Stimulated activated naive CD8-positive, alpha-beta T cell treated with anti-CD3 and anti-CD28 coated beads, Interleukin-15, Interleukin-2, amounts not matched to agents 100 ng/mL and 50 ng/mL, for 24 hours (primary cell): ENCODE results near the gene MAGEC3.
"Not testable (repeated sequence)": the region's sequence is repeated elsewhere in the genome, so short reads cannot be mapped to it uniquely, and the experiment has no call there.

Experiments used
- H3K27ac Mint-ChIP-seq: one replicate; pipeline ENCODE4 v1.8.0; 2021; ENCODE audit warnings: mild to moderate bottlenecking, mixed read lengths
- H3K27me3 Mint-ChIP-seq: one replicate; pipeline ENCODE4 v1.8.0; 2021; ENCODE audit warnings: mixed read lengths
- H3K36me3 Mint-ChIP-seq: one replicate; pipeline ENCODE4 v1.8.0; 2021; ENCODE audit warnings: low read depth, mixed read lengths
- H3K4me1 Mint-ChIP-seq: one replicate; pipeline ENCODE4 v1.8.0; 2021; ENCODE audit warnings: low read depth, mixed read lengths
- H3K4me3 Mint-ChIP-seq: one replicate; pipeline ENCODE4 v1.8.0; 2021; ENCODE audit warnings: mild to moderate bottlenecking, mixed read lengths
- H3K9me3 Mint-ChIP-seq: one replicate; pipeline ENCODE4 v1.8.0; 2021; ENCODE audit warnings: mixed read lengths

The MAGEC3 gene, protein sequence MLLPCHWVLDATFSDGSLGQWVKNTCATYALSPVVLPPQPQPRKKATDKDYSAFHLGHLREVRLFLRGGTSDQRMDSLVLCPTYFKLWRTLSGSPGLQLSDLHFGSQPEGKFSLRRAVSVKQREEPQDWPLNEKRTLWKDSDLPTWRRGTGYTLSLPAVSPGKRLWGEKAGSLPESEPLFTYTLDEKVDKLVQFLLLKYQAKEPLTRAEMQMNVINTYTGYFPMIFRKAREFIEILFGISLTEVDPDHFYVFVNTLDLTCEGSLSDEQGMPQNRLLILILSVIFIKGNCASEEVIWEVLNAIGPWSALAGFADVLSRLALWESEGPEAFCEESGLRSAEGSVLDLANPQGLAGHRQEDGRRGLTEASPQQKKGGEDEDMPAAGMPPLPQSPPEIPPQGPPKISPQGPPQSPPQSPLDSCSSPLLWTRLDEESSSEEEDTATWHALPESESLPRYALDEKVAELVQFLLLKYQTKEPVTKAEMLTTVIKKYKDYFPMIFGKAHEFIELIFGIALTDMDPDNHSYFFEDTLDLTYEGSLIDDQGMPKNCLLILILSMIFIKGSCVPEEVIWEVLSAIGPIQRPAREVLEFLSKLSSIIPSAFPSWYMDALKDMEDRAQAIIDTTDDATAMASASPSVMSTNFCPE

DNA sequence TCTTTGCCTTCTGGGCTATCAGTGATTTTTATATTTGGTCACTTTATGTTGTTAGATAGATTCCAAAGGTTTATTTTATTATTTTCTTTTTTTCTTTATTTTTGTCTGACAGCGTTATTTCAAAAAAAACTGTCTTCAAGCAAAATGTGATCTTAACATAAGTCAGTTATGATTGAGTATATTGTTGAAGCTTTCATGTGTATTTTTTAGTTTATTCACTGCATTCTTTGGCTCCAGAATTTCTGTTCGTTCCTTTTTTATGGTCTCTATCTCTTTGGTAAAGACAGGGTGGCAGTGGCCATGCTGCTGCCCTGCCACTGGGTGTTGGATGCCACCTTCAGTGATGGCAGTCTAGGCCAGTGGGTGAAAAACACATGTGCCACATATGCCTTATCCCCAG lies at the start of gene MAGEC3:
Gene MAGEC3 (plus strand): TSS at position 301 of the 400 bp plus-strand sequence. CDS start 0 bp downstream, at position 301.
- Mint-ChIP-seq H3K27me3 (no peaks in the 10 kb centered on the region), H3K4me3 (no peak within 1 kb of the TSS), H3K9me3 (peaks cover 7% of the 10 kb centered on the region), H3K4me1 (no peaks in the 10 kb centered on the region), H3K36me3 (no peaks in the 10 kb centered on the region), H3K27ac (no peak within 1 kb of the TSS)

DNA sequence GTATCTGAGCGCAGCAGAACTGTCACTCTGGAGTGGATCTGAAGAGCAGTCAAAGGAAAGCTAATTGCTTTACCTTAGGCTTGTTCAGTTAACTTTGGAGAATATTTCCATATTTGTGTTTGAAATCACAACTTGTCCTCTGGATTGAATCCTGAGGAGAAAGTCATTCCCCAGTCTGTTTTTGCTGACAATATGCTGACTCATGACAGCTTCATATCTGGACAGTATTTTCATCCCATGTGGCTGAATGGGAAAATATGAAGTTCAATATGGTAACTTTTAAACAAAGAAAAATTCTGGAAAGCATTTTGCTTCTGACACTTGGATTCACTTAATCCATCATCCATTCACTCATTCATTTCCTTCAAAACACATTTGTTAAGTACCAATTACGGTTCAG lies 46.3 kb upstream of the MAGEC3 start:
- no peaks in the 10 kb centered on the region for H3K4me1 Mint-ChIP-seq
- no peak overlapping the region for H3K27ac Mint-ChIP-seq
- no peaks in the 10 kb centered on the region for H3K9me3 Mint-ChIP-seq
- no peaks in the 10 kb centered on the region for H3K27me3 Mint-ChIP-seq
- H3K4me3 Mint-ChIP-seq = no peak overlapping the region
- H3K36me3 Mint-ChIP-seq = no peaks in the 10 kb centered on the region

DNA sequence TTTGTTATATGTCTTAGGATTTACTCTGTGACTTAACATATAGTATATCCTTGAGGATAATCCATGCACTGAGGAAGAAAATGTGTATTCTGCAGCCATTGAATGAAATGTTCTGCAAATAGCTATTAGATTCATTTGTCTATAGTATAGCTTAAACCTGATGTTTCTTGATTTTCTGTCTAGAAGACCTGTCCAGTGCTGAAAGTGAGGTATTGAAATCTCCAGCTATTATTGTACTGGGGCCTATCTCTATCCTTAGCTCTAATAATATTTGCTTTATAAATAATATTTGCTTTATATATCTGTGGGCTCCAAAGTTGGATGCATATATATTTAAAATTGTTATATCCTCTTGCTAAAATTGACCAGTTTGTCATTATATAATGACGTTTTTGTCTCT lies 26.7 kb upstream of the MAGEC3 start:
- Mint-ChIP-seq H3K4me3 (no peak overlapping the region), H3K27ac (no peak overlapping the region)

DNA sequence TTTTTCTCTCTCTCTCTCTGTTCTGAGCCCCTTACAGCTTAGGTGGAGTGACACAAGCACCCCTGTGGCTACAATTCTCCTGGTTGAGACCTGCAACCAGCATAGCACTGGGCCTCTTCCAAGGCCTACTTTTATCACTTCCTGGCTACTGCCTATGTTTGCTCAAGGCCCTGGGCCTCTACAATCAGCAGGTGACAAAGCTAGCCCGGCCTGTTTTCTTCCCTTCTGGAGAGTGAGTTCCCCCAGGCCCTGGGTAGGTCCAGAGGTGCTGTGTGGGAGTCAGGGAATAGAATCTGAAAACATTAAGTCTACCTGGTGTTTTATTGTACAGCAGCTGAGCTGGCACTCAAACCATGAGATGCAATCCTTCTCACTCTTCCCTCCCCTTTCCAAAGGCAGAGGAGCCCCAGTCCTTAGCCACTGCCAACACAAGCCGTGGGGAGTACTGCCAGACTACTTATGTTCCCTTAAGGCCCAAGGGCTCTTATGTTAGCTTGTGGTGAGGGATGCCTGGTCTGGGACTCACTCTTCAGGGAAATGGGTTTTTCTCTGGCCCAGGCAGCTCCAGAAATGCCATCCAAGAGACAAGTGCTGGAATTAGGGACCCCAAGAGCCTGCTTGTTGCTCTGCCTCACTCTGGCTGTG lies 23.8 kb upstream of the MAGEC3 start:
- H3K36me3 Mint-ChIP-seq = no peaks in the 10 kb centered on the region
- no peaks in the 10 kb centered on the region for H3K4me1 Mint-ChIP-seq
- H3K27me3 Mint-ChIP-seq = no peaks in the 10 kb centered on the region
- H3K4me3 Mint-ChIP-seq = no peak overlapping the region
- H3K9me3 Mint-ChIP-seq = no peaks in the 10 kb centered on the region
- H3K27ac Mint-ChIP-seq = no peak overlapping the region

More for the DNA sequence above, 26.7 kb upstream of the MAGEC3 start:
- Mint-ChIP-seq H3K36me3 (no peaks in the 10 kb centered on the region), H3K9me3 (no peaks in the 10 kb centered on the region), H3K4me1 (no peaks in the 10 kb centered on the region), H3K27me3 (no peaks in the 10 kb centered on the region)

DNA sequence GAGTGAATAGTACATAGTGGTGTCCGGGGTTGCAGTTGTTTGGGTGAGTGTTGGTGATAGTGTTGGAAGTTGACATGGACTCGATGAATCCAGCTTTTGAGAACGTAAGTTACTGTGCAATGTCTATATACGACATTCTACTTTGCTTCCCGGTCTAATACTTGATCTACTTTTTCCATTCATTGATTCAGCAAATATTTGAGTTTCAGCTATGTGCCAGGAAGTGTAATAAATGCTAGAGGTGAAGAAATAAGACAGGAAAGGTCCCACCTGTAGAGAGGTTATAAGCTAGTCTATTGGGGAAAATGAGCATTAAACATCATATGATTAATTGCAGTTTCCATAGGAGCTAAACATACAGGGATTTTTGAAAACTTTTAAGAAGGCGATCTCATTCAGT lies 22.2 kb upstream of the MAGEC3 start:
- H3K27me3 Mint-ChIP-seq = no peaks in the 10 kb centered on the region
- no peak overlapping the region for H3K4me3 Mint-ChIP-seq
- no peaks in the 10 kb centered on the region for H3K36me3 Mint-ChIP-seq
- H3K4me1 Mint-ChIP-seq = no peaks in the 10 kb centered on the region
- no peak overlapping the region for H3K27ac Mint-ChIP-seq
- no peaks in the 10 kb centered on the region for H3K9me3 Mint-ChIP-seq

DNA sequence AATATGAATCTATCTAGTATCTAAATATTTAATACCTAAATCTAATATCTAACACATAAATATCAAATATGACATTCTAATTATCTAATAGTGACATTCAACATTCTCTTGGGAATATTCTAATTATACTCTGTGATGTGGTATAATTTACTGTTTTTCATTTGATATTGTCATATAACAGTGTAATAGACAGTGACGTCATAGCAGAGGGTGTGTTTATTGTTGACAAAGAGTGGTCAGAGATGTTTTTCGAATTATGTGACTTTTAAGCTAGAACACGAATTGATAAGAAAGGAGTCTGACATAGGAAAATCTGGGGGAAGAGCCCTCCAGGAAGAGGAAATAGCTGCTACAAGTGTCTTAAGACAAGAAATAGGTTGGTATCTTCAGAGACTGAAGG lies 5.9 kb upstream of the MAGEC3 start:
- Mint-ChIP-seq H3K27me3 (no peaks in the 10 kb centered on the region), H3K9me3 (peaks cover 4% of the 10 kb centered on the region), H3K4me3 (no peak overlapping the region), H3K36me3 (no peaks in the 10 kb centered on the region), H3K4me1 (no peaks in the 10 kb centered on the region), H3K27ac (no peak overlapping the region)

DNA sequence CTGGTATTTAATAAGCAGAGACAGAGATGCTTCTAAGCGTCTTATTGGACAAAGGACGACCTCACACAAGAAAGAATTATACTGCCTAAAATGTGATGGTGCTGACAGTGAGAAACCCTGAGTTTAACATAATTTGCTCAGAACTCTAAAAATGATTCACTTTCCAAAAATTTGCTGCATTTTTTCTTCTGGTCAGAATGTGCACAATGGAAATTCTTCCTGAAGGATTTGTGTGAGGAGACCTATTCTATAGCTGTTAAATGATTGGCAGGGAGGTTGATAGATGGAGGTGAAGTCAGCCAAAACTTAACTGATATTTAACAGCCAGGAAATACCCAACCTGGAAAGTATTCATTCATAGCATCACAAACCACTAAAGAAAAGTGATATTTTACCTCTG lies 1.7 kb downstream of the MAGEC3 start:
- H3K4me3 Mint-ChIP-seq = no peak overlapping the region
- no peaks in the 10 kb centered on the region for H3K27me3 Mint-ChIP-seq
- H3K27ac Mint-ChIP-seq = no peak overlapping the region
- no peaks in the 10 kb centered on the region for H3K4me1 Mint-ChIP-seq
- no peaks in the 10 kb centered on the region for H3K36me3 Mint-ChIP-seq
- H3K9me3 Mint-ChIP-seq = peaks cover 7% of the 10 kb centered on the region

DNA sequence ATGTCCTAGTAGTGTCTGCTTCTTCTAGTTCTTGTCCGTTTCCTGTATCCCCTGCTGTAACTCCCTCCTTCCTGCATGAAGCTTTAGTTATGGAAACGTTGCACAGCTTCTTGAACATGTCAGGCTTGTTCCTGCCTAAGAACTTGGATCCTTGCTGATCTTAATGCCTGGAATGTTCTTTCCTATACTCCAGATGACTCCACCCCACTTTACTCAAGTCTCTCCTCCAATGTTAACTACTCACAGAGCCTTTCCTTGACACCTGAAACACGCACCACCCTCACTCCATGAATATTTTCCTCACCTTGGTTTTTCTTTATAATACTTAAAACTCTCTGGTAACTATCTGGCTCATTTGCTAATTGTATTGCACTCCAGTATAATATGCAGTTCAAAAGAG lies 19.4 kb downstream of the MAGEC3 start:
- H3K4me1 Mint-ChIP-seq = no peaks in the 10 kb centered on the region
- H3K36me3 Mint-ChIP-seq = no peaks in the 10 kb centered on the region
- H3K4me3 Mint-ChIP-seq = no peak overlapping the region
- H3K27ac Mint-ChIP-seq = no peak overlapping the region
- H3K9me3 Mint-ChIP-seq = peaks cover 4% of the 10 kb centered on the region
- no peaks in the 10 kb centered on the region for H3K27me3 Mint-ChIP-seq

DNA sequence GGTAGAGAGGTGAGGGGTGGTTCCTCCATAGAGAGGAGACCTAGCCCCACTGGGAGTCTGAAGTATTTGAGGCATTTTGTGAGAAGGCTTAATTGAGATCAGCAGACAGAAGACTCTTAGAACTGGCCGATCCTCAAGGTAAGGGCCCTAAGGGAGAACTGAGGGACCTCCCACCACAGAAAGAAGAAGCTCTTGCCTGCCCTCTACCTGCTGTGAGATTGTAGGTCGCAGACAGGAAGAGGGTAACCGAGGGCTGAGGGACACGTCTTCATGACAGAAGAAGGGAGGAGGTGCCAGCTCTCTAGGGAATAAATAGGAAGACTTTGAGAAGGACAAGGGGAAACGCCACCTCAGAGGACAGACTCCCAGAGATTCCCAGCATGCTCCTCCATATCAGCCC lies 41.5 kb downstream of the MAGEC3 start:
- Mint-ChIP-seq H3K27me3 (no peaks in the 10 kb centered on the region), H3K9me3 (no peaks in the 10 kb centered on the region), H3K4me1 (no peaks in the 10 kb centered on the region), H3K4me3 (no peak overlapping the region), H3K27ac (no peak overlapping the region), H3K36me3 (no peaks in the 10 kb centered on the region)

DNA sequence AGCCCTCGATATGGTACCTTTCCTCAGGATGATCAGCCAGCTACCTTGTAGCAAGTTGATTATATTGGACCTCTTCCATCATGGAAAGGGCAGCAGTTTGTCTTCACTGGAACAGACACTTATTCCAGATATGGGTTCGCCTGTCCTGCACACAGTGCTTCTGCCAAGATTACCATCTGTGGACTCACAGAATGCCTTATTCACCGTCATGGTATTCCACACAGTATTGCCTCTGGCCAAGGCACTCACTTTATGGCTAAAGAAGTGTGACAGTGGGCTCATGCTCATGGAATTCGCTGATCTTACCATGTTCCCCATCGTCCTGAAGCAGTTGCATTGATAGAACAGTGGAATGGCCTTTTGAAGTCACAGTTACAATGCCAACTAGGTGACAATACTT lies 50.7 kb downstream of the MAGEC3 start:
- H3K4me3 Mint-ChIP-seq, H3K36me3 Mint-ChIP-seq, H3K9me3 Mint-ChIP-seq, H3K27me3 Mint-ChIP-seq, H3K4me1 Mint-ChIP-seq, H3K27ac Mint-ChIP-seq: not testable (repeated sequence)

DNA sequence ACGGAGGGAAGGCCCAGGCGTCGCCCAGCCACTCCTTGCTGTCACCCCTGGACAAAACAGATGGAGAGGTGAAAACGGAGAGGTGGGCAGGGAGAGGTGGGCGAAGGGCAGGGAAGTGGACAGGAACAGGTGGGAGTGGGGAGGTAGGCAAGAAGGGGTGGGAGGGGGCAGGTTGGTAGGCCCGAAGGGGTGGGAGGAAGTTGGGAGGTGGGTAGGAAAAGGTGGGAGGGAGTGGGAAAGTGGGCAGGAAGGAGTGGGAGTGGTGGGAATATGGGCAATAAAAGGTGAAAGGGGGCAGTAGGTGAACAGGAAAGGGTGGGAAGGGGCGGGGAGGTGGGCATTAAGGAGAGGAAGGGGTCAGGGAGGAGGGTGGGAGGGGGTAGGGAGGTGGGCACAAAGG lies 56.6 kb downstream of the MAGEC3 start:
- H3K9me3 Mint-ChIP-seq = no peaks in the 10 kb centered on the region
- no peaks in the 10 kb centered on the region for H3K27me3 Mint-ChIP-seq
- no peak overlapping the region for H3K27ac Mint-ChIP-seq
- no peaks in the 10 kb centered on the region for H3K36me3 Mint-ChIP-seq
- no peak overlapping the region for H3K4me3 Mint-ChIP-seq
- no peaks in the 10 kb centered on the region for H3K4me1 Mint-ChIP-seq

DNA sequence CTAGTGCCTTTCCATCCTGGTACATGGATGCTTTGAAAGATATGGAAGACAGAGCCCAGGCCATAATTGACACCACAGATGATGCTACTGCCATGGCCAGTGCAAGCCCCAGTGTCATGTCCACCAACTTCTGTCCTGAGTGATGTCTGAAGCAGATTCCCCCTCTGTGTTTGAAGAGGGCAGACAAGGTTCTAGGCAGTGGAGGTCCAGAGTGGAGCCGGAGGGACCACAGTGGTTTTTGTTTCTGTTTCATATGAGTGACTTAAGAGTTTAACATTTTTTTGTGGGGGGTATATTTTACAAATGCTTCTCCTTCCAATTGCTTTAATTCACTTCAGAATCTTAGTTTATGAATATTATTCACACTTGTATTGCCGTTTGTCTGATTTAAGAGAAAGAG lies 59.6 kb downstream of the MAGEC3 start:
- Mint-ChIP-seq H3K4me1 (no peaks in the 10 kb centered on the region), H3K27ac (no peak overlapping the region), H3K36me3 (no peaks in the 10 kb centered on the region), H3K27me3 (no peaks in the 10 kb centered on the region), H3K4me3 (no peak overlapping the region), H3K9me3 (no peaks in the 10 kb centered on the region)

DNA sequence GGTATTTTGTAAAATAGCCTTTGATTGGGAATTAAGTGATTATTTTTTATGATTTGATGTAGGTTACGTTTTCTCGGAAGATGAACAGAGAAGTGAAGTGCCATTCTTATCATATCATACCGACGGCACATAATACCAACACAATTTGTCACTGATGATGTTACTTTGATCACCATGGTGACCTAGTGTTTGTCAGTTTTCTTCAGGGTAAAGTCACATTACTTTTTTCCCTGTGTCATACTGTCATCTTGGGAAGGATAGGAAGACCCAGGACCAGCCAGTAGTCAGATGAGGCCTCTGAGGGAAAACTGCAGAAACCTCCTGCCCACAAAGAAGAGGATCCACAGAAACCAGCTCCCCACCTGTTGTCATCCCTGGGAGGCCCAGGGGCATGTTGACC lies 64.2 kb downstream of the MAGEC3 start:
- no peak overlapping the region for H3K4me3 Mint-ChIP-seq
- H3K27ac Mint-ChIP-seq = no peak overlapping the region

DNA sequence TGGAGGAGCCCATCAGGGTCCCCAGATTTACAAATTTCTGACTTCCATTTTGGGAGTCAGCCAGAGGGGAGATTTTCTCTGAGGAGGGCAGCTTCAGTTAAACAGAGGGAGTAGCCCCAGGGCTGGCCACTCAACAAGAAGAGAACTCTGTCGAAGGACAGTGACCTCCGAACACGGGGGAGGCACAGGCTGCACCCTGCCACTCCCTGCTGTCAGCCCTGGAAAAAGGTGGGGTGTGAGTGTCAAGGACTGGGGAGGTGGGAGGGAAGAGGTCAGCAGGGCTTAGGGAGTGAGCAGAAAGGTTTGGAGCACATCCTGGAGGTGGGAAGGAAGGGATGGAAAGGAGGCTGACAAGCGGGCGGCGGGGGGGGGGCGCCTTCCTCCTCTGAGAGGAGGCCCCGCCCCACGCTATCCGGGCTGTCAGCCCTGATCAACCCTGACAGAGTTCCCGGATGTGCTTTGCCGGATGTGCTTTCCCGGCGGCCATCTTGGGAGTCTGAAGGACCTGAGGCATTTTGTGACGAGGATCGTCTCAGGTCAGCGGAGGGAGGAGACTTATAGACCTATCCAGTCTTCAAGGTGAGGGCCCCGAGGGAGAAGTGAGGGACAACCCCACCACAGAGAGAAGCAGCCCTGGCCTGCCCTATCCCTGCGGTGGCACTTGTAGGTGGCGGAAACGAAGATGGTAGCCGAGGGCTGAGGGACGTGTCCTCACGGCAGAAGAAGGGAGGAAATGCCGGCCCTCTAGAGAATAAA lies 65.5 kb downstream of the MAGEC3 start, which contains the start of gene MAGEC1:
Gene MAGEC1 (plus strand): TSS at position 495 of the 756 bp plus-strand sequence. CDS start 1,179 bp downstream, outside the sequence.
- Mint-ChIP-seq H3K36me3 (no peaks in the 10 kb centered on the region), H3K9me3 (peaks cover 6% of the 10 kb centered on the region), H3K4me1 (no peaks in the 10 kb centered on the region), H3K27ac (no peak within 1 kb of the TSS), H3K27me3 (no peaks in the 10 kb centered on the region), H3K4me3 (no peak within 1 kb of the TSS)

More for the DNA sequence above, 64.2 kb downstream of the MAGEC3 start:
- no peaks in the 10 kb centered on the region for H3K27me3 Mint-ChIP-seq
- peaks cover 6% of the 10 kb centered on the region for H3K9me3 Mint-ChIP-seq
- H3K36me3 Mint-ChIP-seq = no peaks in the 10 kb centered on the region
- H3K4me1 Mint-ChIP-seq = no peaks in the 10 kb centered on the region

DNA sequence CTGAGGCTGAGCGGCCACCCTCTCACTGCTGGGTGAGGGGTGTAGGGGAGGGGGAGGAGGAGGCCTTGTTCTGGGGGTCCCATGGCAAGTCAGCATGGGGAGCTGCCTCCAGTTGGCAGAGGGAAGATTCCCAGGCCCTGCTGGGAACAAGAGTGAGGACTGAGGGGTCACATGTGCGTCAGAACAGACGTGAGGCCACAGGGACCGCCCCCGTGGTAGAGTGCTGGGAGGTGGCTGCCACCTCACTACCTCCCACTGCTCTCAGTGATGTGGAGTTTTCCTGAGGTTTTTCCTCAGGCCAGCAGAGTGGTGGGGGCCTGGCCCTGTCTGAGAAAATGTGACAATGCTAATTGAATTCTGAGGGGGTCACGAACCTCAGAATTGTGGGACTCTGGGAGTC lies 66.1 kb downstream of the MAGEC3 start:
- H3K27me3 Mint-ChIP-seq = no peaks in the 10 kb centered on the region
- no peak overlapping the region for H3K27ac Mint-ChIP-seq
- H3K4me1 Mint-ChIP-seq = no peaks in the 10 kb centered on the region
- no peaks in the 10 kb centered on the region for H3K36me3 Mint-ChIP-seq
- H3K9me3 Mint-ChIP-seq = peaks cover 6% of the 10 kb centered on the region
- no peak overlapping the region for H3K4me3 Mint-ChIP-seq
